Omental fat pad (tissue), 4 donors: ENCODE measurements around the gene CCL23. TPM values are rescaled to one million over a fixed set of nuclear protein-coding genes. Genes with fewer than 3 reads are reported as not detected.
"Not testable (repeated sequence)": the region's sequence is repeated elsewhere in the genome, so short reads cannot be mapped to it uniquely, and the experiment has no call there.

ENCODE experiments used
- ATAC-seq: fragments of 150-250 bp; one replicate; pipeline ENCODE4 v1.9.1; 2016; ENCODE audit warnings: mild to moderate bottlenecking, moderate library complexity; ENCODE audit not compliant: low FRiP score
- DNase-seq: peaks from one replicate; pipeline ENCODE4 v3.0.0-alpha.2; 2019; ENCODE audit warnings: low spot score
- total RNA-seq, 4 donors: library from RNA; depleted of rRNA; stranded (reverse); fragments of >200 nt; gene quantifications; one replicate each; pipeline ENCODE4 v1.1.0, GENCODE V29; 2016
- TF ChIP-seq, protein P1 (sequence below), 3 donors: fragments of 450-650 bp; IDR thresholded peaks; one replicate each; pipeline ENCODE4 v1.5.1; 2016 to 2017; ENCODE audit warnings: antibody characterized with exemption in 3 of 3, mild to moderate bottlenecking in 3 of 3, moderate library complexity in 2 of 3

CCL23 gene
- total RNA-seq, 4 donors from 2014 or later, result 1.5 to 6.6 (median 4.7) TPM

DNA sequence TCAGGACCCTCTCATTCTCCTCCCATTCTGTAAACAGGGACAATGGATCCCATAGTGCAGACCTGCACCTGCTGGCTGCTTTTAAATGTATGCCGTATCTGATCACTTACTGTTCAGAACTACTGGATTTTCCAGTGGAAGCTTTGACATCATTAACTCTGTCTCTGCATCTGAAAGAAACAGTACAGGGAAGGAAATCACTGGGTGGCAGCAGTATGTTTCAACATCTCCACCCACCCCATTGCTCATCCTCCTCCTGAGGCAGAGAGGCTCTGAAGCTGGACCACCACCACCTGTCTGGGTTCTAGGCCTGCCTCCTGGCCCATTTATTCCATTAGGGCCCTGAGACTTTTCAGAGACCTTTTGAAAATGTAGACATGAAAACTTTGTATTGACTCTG, 19.0 kb downstream of the CCL23 start:
- no peak for ATAC-seq
- TF ChIP-seq, protein P1, sequence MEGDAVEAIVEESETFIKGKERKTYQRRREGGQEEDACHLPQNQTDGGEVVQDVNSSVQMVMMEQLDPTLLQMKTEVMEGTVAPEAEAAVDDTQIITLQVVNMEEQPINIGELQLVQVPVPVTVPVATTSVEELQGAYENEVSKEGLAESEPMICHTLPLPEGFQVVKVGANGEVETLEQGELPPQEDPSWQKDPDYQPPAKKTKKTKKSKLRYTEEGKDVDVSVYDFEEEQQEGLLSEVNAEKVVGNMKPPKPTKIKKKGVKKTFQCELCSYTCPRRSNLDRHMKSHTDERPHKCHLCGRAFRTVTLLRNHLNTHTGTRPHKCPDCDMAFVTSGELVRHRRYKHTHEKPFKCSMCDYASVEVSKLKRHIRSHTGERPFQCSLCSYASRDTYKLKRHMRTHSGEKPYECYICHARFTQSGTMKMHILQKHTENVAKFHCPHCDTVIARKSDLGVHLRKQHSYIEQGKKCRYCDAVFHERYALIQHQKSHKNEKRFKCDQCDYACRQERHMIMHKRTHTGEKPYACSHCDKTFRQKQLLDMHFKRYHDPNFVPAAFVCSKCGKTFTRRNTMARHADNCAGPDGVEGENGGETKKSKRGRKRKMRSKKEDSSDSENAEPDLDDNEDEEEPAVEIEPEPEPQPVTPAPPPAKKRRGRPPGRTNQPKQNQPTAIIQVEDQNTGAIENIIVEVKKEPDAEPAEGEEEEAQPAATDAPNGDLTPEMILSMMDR (IDR thresholded peaks at IDR 0.05), result no peak
- DNase-seq, result no peak

DNA sequence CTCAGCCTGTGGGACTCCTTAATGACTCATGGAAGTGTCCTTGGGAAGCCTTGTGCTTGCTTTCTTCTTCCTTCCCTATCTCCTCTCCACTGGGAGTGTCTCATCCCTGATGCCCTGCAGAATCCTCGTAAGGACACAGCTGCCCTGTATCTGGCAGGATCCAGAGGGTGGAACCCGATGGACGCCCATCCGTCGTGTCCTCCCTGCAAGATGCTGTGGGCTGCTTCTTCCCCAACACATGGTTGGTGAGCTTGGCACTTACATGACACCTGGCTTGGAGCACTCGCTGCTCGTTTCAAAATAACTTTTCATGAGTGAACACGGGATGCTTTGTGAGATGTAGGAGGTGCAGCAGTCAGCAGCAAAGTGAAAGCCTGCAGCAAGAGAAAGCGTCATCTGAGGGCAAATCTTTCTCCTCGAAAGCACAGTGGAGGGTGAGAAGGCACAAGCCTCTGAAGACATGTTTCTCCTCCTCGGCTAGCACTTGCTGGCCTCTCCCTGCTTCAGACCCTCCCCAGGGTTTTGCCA, 19.7 kb downstream of the CCL23 start:
- DNase-seq (no peak), ATAC-seq (no peak)
- TF ChIP-seq, protein P1 (IDR thresholded peaks at IDR 0.05), result no peak

DNA sequence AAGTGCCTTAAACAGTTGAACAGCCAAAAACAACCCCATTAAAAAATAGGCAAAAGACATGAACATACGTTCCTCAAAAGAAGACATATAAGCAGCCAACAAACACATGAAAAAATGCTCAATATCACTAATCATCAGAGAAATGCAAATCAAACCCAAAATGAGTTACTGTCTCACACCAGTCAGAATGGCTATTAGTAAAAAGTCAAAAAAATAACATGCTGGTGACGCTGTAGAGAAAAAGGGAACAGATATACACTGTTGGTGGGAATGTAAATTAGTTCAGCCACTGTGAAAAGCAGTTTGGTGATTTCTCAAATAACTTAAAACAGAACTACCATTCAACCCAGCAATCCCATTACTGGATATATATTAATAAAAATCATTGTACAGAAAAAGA, 22.4 kb downstream of the CCL23 start:
- not testable (repeated sequence) for ATAC-seq

DNA sequence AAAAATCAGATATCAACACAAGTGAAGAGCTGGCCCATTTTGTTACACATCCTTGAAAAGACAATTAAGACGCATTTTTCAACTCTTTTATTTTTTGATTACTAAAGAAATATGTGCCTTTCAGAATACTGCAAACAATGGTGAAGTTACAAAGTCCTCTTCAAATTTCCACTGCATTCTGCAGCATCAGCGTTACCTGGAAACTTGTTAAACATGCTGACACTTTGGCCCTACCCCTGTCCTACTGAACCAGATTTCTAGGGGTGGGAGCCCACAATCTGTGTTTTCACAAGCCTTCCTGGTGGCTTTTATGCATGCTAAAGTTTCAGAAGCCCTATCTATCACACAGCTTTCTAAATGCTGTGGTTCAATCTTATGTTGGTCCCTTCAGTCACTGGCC, 26.7 kb downstream of the CCL23 start:
- DNase-seq (no peak), ATAC-seq (no peak)
- TF ChIP-seq, protein P1 (IDR thresholded peaks at IDR 0.05), result no peak

More for the DNA sequence above, 22.4 kb downstream of the CCL23 start:
- DNase-seq, result not testable (repeated sequence)

DNA sequence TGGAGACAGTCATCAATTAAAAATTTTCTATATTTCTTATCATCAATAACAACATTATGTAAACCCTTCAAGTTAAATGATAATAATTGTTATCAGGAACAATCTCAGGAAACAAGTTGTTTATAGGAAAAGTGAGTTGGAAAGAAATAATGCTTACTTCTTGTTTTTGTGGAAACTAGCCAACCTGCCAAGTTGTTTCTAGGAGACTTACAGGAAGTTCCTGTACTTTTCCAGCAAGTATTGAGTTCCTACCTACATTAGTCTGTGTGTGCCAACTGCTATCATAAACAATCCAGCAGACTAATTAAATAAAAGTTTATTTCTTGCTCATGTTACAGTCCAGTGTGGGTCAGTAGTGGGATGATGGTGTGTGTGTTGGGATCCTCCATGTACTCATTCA, 29.6 kb downstream of the CCL23 start:
- ATAC-seq (no peak), DNase-seq (no peak)
- TF ChIP-seq, protein P1 (IDR thresholded peaks at IDR 0.05), result no peak

DNA sequence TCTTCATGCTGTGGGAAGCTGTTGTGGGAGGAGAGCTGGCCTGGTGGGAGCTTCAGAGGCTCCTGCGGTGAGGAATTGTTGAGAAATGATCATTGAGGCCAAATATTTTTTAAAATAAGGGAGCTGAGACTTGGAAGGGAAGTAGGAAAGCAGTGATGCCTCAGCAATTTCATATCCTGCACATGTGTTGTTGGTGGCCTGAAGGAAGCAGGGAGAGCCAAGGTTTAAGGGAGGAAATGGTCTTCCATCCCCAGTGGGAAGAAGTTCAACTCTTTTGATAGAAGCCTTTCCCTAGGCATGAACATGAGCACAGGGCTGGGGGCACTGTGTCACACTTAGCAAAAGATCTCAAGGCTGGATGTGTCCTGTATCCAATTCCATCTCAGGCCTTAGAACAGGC, 31.1 kb downstream of the CCL23 start, which contains the start of gene CCL14:
TSS of gene CCL14 (minus strand) at position 87 of the 400 bp plus-strand sequence. CDS start at position 7, 80 bp downstream.
- DNase-seq (no peak), ATAC-seq (no peak)

DNA sequence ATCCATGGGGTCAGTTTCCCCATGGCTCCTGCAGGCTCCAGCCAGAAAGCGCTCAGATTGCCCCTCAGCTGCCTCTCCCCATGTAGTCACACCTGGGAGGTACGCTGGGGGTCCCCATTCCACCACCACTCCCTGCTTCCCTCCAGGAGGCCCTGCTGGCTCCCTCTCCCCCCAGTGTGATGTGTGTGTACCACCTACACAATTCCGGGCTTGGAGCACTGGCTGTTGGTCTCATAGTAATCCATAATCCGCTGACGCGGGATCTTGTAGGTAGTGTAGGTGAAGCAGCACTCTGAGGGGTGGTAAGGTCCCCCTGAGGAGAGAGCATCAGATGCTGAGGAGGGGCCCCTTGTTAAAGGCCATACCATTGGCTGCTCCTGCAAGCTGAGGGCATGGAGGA, 33.6 kb downstream of the CCL23 start:
- DNase-seq (no peak), ATAC-seq (no peak)
- TF ChIP-seq, protein P1 (IDR thresholded peaks at IDR 0.05), result no peak

More for the DNA sequence above, 31.1 kb downstream of the CCL23 start, which contains the start of gene CCL14:
- TF ChIP-seq, protein P1 (IDR thresholded peaks at IDR 0.05), result no peak
